Liver (tissue), 9 donors: ENCODE data around the gene ZNF366. TPM values are rescaled to one million over a fixed set of nuclear protein-coding genes. Genes with fewer than 3 reads are reported as not detected.

Source experiments
- DNase-seq: peaks from one replicate; pipeline ENCODE4 v3.0.0-alpha.2; 2017; ENCODE audit warnings: low spot score
- H3K27ac ChIP-seq, 2 donors: one replicate each; pipeline ENCODE4 v1.7.0; 2013; ENCODE audit warnings: inconsistent platforms in 2 of 2, low read length in 2 of 2, control low read depth in 1 of 2, low read depth in 1 of 2, mild to moderate bottlenecking in 1 of 2
- H3K27me3 ChIP-seq, 4 donors: one replicate each; pipeline versions ENCODE4 v1.6.1 to v1.7.0; 2013; ENCODE audit warnings: low read length in 3 of 4, inconsistent platforms in 1 of 4, mild to moderate bottlenecking in 1 of 4, moderate library complexity in 1 of 4; ENCODE audit not compliant: control insufficient read depth in 4 of 4, insufficient read depth in 4 of 4
- H3K36me3 ChIP-seq, 4 donors: one replicate each; pipeline versions ENCODE4 v1.6.1 to v1.7.0; 2013; ENCODE audit warnings: low read length in 3 of 4, mild to moderate bottlenecking in 3 of 4, low read depth in 1 of 4, moderate library complexity in 1 of 4; ENCODE audit not compliant: control insufficient read depth in 4 of 4, insufficient read depth in 3 of 4
- H3K4me1 ChIP-seq, 4 donors: one replicate each; pipeline versions ENCODE4 v1.6.1 to v1.7.0; 2013; ENCODE audit warnings: low read length in 3 of 4, mild to moderate bottlenecking in 3 of 4, moderate library complexity in 1 of 4; ENCODE audit not compliant: control insufficient read depth in 4 of 4, insufficient read depth in 4 of 4
- H3K4me3 ChIP-seq, 3 donors: one replicate each; pipeline versions ENCODE4 v1.6.1 to v1.7.0; 2013; ENCODE audit warnings: low read length in 3 of 3, control low read depth in 1 of 3, low read depth in 1 of 3, mild to moderate bottlenecking in 1 of 3
- H3K9ac ChIP-seq, 2 donors: one replicate each; pipeline ENCODE4 v1.7.0; 2013; ENCODE audit warnings: low read length in 2 of 2, mild to moderate bottlenecking in 2 of 2, moderate library complexity in 2 of 2, control low read depth in 1 of 2, low read depth in 1 of 2
- H3K9me3 ChIP-seq, 4 donors: one replicate each; pipeline versions ENCODE4 v1.6.1 to v1.7.0; 2013; ENCODE audit warnings: low read length in 3 of 4; ENCODE audit not compliant: control insufficient read depth in 4 of 4
- EGR1 ChIP-seq, 2 donors: IDR thresholded peaks; 2 replicates each; pipeline ENCODE4 v1.6.1; 2016 to 2018; ENCODE audit warnings: antibody characterized with exemption in 2 of 2, low read depth in 2 of 2
- FOXA1 ChIP-seq: IDR thresholded peaks from 2 replicates; pipeline ENCODE4 v1.6.1; 2016; ENCODE audit warnings: antibody characterized with exemption
- FOXA2 ChIP-seq: IDR thresholded peaks from 2 replicates; pipeline ENCODE4 v1.6.1; 2016; ENCODE audit warnings: antibody characterized with exemption
- GABPA ChIP-seq, 2 donors: IDR thresholded peaks in 1 of 2; conservative IDR thresholded peaks in 1 of 2; 2 replicates each; pipeline ENCODE4 v1.6.1; 2016; ENCODE audit warnings: antibody characterized with exemption in 2 of 2, mild to moderate bottlenecking in 1 of 2, moderate library complexity in 1 of 2
- HNF4A ChIP-seq, 2 donors: conservative IDR thresholded peaks; 2 replicates each; pipeline ENCODE4 v1.6.1; 2016; ENCODE audit warnings: antibody characterized with exemption in 2 of 2, mild to moderate bottlenecking in 2 of 2
- HNF4G ChIP-seq: IDR thresholded peaks from 2 replicates; pipeline ENCODE4 v1.6.1; 2016; ENCODE audit warnings: antibody characterized with exemption
- JUND ChIP-seq, 2 donors: IDR thresholded peaks; 2 replicates each; pipeline ENCODE4 v1.6.1; 2016; ENCODE audit warnings: antibody characterized with exemption in 2 of 2
- NR2F2 ChIP-seq: IDR thresholded peaks from 2 replicates; pipeline ENCODE4 v1.6.1; 2016; ENCODE audit warnings: antibody characterized with exemption
- RAD21 ChIP-seq, 2 donors: IDR thresholded peaks; 2 replicates each; pipeline ENCODE4 v1.6.1; 2016; ENCODE audit warnings: antibody characterized with exemption in 2 of 2, mild to moderate bottlenecking in 2 of 2
- RXRA ChIP-seq, 2 donors: IDR thresholded peaks; 2 replicates each; pipeline ENCODE4 v1.6.1; 2017 to 2018; ENCODE audit warnings: antibody characterized with exemption in 2 of 2, mild to moderate bottlenecking in 1 of 2
- SP1 ChIP-seq: IDR thresholded peaks from 2 replicates; pipeline ENCODE4 v1.6.1; 2018; ENCODE audit warnings: antibody characterized with exemption, mild to moderate bottlenecking
- TAF1 ChIP-seq: conservative IDR thresholded peaks from 2 replicates; pipeline ENCODE4 v1.6.1; 2016; ENCODE audit warnings: antibody characterized with exemption, mild to moderate bottlenecking
- YY1 ChIP-seq: IDR thresholded peaks from 2 replicates; pipeline ENCODE4 v1.6.1; 2016; ENCODE audit warnings: antibody characterized with exemption, mild to moderate bottlenecking
- WGBS: extraction: QIAGEN DNeasy Blood & Tissue Kit; methylation state at CpG from one replicate; pipeline ENCODE4 v1.1.7; 2013; 5-methylcytosine and 5-hydroxymethylcytosine counted together
- polyA plus RNA-seq, 2 donors: library from polyadenylated mRNA; stranded (reverse) in 1 of 2; unstranded in 1 of 2; fragments of 200-250 nt in 1 of 2; fragments of >200 nt in 1 of 2; fragmentation: Nextera tagmentation in 1 of 2; extraction: Ambion mirVana in 1 of 2; gene quantifications; one replicate each; pipeline versions ENCODE4 v1.2.1 to v1.2.3, GENCODE V29; 2013 to 2015
- total RNA-seq, 2 donors: library from RNA; depleted of rRNA; stranded (reverse); fragments of >200 nt; gene quantifications; one replicate each; pipeline ENCODE4 v1.2.3, GENCODE V29; 2014
- TF ChIP-seq, protein P1 (sequence below): IDR thresholded peaks from 2 replicates; pipeline ENCODE4 v1.6.1; 2016; ENCODE audit warnings: antibody characterized with exemption
- TF ChIP-seq, protein P2 (sequence below): IDR thresholded peaks from 2 replicates; pipeline ENCODE4 v1.6.1; 2016; ENCODE audit warnings: antibody characterized with exemption
- TF ChIP-seq, protein P3 (sequence below): fragments of 150-350 bp; IDR thresholded peaks from 2 replicates; pipeline ENCODE4 v1.5.1; 2017; ENCODE audit warnings: improper control_type of control experiment, low read depth, low read length; ENCODE audit not compliant: missing input control
- TF ChIP-seq, protein P4 (sequence below): IDR thresholded peaks from 2 replicates; pipeline ENCODE4 v1.6.1; 2016; ENCODE audit warnings: antibody characterized with exemption, mild to moderate bottlenecking
- TF ChIP-seq, protein P5 (sequence below): IDR thresholded peaks from 2 replicates; pipeline ENCODE4 v1.6.1; 2016; ENCODE audit warnings: antibody characterized with exemption
- donor health status: healthy.
- donor health status: healthy.
- donor health status: healthy.
- donor health status: healthy.
- donor health status: healthy.

Gene ZNF366
- total and polyA plus RNA-seq, 4 donors: 0.71 to 1.0 (median 0.75) TPM

DNA sequence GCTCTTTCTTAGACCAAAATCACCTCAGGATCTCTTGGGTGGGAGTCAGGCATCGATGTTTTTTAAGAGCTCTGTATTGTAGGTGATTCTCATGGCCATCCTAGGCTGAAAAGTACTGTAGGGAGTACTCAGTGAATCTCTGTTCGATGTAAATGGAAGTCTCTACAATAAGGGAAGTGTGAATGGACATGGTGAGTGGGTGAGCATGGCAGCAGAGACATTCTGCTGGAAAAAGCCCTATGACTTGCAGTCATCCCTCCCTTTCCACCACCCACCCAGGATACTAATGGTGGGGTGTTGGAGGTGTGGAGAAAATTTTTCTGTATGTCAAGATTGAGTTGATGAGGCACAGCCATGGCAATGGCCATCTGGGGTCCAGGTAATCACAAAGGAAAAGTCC lies 30.9 kb downstream of the ZNF366 start:
- Histone ChIP-seq H3K27ac (no peak overlapping the region), H3K9ac (no peak overlapping the region), H3K4me1 (no peaks in the 10 kb centered on the region), H3K9me3 (no peaks in the 10 kb centered on the region), H3K27me3 (no peaks in the 10 kb centered on the region), H3K36me3 (no peaks in the 10 kb centered on the region), H3K4me3 (no peak overlapping the region)
- no peak for TF ChIP-seq YY1
- no peak for TF ChIP-seq TAF1
- no peak for TF ChIP-seq HNF4A (conservative IDR thresholded peaks at IDR 0.05)
- TF ChIP-seq, protein P1, sequence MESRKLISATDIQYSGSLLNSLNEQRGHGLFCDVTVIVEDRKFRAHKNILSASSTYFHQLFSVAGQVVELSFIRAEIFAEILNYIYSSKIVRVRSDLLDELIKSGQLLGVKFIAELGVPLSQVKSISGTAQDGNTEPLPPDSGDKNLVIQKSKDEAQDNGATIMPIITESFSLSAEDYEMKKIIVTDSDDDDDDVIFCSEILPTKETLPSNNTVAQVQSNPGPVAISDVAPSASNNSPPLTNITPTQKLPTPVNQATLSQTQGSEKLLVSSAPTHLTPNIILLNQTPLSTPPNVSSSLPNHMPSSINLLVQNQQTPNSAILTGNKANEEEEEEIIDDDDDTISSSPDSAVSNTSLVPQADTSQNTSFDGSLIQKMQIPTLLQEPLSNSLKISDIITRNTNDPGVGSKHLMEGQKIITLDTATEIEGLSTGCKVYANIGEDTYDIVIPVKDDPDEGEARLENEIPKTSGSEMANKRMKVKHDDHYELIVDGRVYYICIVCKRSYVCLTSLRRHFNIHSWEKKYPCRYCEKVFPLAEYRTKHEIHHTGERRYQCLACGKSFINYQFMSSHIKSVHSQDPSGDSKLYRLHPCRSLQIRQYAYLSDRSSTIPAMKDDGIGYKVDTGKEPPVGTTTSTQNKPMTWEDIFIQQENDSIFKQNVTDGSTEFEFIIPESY: no peak
- no peak for TF ChIP-seq FOXA2
- no peak for TF ChIP-seq JUND (IDR thresholded peaks at IDR 0.05)
- TF ChIP-seq, protein P2, sequence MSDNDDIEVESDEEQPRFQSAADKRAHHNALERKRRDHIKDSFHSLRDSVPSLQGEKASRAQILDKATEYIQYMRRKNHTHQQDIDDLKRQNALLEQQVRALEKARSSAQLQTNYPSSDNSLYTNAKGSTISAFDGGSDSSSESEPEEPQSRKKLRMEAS: no peak
- no peak for TF ChIP-seq RXRA (IDR thresholded peaks at IDR 0.05)
- no peak for TF ChIP-seq FOXA1
- no peak for TF ChIP-seq RAD21 (IDR thresholded peaks at IDR 0.05)
- TF ChIP-seq GABPA (IDR thresholded peaks at IDR 0.05 in 1 of 2, conservative IDR thresholded peaks at IDR 0.05 in 1 of 2): no peak
- TF ChIP-seq, protein P3, sequence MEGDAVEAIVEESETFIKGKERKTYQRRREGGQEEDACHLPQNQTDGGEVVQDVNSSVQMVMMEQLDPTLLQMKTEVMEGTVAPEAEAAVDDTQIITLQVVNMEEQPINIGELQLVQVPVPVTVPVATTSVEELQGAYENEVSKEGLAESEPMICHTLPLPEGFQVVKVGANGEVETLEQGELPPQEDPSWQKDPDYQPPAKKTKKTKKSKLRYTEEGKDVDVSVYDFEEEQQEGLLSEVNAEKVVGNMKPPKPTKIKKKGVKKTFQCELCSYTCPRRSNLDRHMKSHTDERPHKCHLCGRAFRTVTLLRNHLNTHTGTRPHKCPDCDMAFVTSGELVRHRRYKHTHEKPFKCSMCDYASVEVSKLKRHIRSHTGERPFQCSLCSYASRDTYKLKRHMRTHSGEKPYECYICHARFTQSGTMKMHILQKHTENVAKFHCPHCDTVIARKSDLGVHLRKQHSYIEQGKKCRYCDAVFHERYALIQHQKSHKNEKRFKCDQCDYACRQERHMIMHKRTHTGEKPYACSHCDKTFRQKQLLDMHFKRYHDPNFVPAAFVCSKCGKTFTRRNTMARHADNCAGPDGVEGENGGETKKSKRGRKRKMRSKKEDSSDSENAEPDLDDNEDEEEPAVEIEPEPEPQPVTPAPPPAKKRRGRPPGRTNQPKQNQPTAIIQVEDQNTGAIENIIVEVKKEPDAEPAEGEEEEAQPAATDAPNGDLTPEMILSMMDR: no peak
- TF ChIP-seq, protein P4, sequence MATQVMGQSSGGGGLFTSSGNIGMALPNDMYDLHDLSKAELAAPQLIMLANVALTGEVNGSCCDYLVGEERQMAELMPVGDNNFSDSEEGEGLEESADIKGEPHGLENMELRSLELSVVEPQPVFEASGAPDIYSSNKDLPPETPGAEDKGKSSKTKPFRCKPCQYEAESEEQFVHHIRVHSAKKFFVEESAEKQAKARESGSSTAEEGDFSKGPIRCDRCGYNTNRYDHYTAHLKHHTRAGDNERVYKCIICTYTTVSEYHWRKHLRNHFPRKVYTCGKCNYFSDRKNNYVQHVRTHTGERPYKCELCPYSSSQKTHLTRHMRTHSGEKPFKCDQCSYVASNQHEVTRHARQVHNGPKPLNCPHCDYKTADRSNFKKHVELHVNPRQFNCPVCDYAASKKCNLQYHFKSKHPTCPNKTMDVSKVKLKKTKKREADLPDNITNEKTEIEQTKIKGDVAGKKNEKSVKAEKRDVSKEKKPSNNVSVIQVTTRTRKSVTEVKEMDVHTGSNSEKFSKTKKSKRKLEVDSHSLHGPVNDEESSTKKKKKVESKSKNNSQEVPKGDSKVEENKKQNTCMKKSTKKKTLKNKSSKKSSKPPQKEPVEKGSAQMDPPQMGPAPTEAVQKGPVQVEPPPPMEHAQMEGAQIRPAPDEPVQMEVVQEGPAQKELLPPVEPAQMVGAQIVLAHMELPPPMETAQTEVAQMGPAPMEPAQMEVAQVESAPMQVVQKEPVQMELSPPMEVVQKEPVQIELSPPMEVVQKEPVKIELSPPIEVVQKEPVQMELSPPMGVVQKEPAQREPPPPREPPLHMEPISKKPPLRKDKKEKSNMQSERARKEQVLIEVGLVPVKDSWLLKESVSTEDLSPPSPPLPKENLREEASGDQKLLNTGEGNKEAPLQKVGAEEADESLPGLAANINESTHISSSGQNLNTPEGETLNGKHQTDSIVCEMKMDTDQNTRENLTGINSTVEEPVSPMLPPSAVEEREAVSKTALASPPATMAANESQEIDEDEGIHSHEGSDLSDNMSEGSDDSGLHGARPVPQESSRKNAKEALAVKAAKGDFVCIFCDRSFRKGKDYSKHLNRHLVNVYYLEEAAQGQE: no peak
- TF ChIP-seq, protein P5, sequence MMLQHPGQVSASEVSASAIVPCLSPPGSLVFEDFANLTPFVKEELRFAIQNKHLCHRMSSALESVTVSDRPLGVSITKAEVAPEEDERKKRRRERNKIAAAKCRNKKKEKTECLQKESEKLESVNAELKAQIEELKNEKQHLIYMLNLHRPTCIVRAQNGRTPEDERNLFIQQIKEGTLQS: no peak
- no peak for TF ChIP-seq SP1
- TF ChIP-seq HNF4G: no peak
- TF ChIP-seq EGR1 (IDR thresholded peaks at IDR 0.05; ENCODE audit: low read depth in 2 of 2): no peak
- DNase-seq: no peak
- WGBS: 73% methylated on average over 2 of the region's 2 CpGs

DNA sequence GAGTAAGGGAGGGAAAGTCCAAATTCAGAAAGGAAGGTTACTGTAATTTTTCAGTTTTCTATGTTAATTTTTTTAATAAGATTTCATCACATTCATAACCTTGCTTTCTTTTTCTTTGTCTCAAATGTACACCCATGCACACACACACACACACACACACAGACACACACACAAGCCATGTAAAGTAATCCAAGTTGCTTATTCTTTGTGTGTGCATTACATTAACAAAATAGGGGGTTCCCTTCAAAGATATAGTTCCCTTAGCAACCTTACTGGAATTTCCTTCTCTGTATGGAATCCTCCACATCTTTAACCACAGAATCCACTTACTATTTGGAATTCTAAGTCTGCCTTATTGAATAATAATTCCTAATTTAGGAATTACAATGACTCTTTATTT lies 32.7 kb downstream of the ZNF366 start:
- Histone ChIP-seq H3K27me3 (no peaks in the 10 kb centered on the region), H3K9me3 (no peaks in the 10 kb centered on the region), H3K36me3 (no peaks in the 10 kb centered on the region), H3K4me1 (no peaks in the 10 kb centered on the region), H3K9ac (no peak overlapping the region), H3K27ac (no peak overlapping the region), H3K4me3 (no peak overlapping the region)
- no peak for DNase-seq
- TF ChIP-seq NR2F2 (no peak), SP1 (no peak), TAF1 (no peak), FOXA2 (no peak), JUND (IDR thresholded peaks at IDR 0.05) (no peak), RAD21 (IDR thresholded peaks at IDR 0.05) (no peak)
- TF ChIP-seq, protein P3: no peak
- TF ChIP-seq, protein P1: no peak
